ENCODE data around the gene FEM1B.

DNA sequence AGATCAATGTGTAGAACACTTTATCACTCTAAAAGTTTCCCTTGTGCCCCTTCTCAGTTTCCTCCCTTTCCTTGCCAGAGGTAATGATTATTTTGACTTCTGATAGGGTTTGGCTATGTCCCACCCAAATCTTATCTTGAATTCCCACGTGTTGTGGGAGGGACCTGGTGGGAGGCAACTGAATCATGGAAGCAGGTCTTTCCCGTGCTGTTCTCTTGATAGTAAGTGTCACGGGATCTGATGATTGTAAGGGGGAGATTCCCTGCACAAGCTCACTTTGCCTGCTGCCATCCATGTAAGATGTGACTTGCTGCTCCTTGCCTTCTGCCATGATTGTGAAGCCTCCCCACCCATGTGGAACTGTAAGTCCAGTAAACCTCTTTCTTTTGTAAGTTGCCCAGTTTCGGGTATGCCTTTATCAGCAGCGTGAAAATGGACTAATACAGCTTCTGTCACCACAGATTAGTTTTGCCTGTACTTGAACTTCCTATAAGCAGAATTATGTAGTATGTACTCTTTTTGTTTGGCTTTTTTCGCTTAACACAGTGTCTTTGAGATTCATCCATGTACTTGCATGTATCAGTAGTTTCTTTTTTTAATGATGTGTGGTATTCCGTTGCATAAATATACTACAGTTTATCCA, 7.2 kb downstream of the FEM1B start:
- TF ChIP-seq, protein P1, sequence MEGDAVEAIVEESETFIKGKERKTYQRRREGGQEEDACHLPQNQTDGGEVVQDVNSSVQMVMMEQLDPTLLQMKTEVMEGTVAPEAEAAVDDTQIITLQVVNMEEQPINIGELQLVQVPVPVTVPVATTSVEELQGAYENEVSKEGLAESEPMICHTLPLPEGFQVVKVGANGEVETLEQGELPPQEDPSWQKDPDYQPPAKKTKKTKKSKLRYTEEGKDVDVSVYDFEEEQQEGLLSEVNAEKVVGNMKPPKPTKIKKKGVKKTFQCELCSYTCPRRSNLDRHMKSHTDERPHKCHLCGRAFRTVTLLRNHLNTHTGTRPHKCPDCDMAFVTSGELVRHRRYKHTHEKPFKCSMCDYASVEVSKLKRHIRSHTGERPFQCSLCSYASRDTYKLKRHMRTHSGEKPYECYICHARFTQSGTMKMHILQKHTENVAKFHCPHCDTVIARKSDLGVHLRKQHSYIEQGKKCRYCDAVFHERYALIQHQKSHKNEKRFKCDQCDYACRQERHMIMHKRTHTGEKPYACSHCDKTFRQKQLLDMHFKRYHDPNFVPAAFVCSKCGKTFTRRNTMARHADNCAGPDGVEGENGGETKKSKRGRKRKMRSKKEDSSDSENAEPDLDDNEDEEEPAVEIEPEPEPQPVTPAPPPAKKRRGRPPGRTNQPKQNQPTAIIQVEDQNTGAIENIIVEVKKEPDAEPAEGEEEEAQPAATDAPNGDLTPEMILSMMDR (IDR thresholded peaks at IDR 0.05) = no peak
- no peak for TF ChIP-seq POLR2A (IDR thresholded peaks at IDR 0.05)
- no peak for TF ChIP-seq POLR2AphosphoS5 (IDR thresholded peaks at IDR 0.05)
- no peak for TF ChIP-seq EP300 (IDR thresholded peaks at IDR 0.05)

Data from stomach (tissue), 4 donors.